ENCODE data around the gene EREG.

Gene EREG

GRCh38 chr4:74423104-74423503, 58.2 kb downstream of the EREG start:
- DNase-seq (ENCODE audit: low read depth in 3 of 3, low spot score in 1 of 3): no peak

DNA sequence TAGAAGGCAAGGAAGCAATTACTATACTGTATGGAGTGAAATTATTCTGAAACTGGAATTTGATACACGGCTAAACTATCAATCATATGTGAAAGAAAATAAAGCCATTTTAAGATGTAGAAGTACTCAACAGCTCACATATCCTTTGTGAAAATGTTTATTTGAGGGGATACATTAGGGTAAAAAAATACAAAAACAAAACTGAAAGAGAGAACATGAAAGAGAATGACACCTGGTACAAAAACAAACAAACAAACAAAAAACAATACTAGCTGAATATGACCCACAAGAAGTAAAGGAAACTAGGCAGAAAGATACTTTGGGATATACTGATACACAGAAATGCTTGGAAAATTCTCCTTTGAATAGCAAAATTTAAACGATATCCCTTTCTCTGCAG, 59.2 kb downstream of the EREG start:
- DNase-seq (ENCODE audit: low read depth in 3 of 3, low spot score in 1 of 3): no peak

GRCh38 chr4:74426101-74426500, 61.2 kb downstream of the EREG start:
- no peak for DNase-seq (ENCODE audit: low read depth in 3 of 3, low spot score in 1 of 3)

GRCh38 chr4:74428276-74428675, 63.3 kb downstream of the EREG start:
- DNase-seq (ENCODE audit: low read depth in 3 of 3, low spot score in 1 of 3): no peak

DNA sequence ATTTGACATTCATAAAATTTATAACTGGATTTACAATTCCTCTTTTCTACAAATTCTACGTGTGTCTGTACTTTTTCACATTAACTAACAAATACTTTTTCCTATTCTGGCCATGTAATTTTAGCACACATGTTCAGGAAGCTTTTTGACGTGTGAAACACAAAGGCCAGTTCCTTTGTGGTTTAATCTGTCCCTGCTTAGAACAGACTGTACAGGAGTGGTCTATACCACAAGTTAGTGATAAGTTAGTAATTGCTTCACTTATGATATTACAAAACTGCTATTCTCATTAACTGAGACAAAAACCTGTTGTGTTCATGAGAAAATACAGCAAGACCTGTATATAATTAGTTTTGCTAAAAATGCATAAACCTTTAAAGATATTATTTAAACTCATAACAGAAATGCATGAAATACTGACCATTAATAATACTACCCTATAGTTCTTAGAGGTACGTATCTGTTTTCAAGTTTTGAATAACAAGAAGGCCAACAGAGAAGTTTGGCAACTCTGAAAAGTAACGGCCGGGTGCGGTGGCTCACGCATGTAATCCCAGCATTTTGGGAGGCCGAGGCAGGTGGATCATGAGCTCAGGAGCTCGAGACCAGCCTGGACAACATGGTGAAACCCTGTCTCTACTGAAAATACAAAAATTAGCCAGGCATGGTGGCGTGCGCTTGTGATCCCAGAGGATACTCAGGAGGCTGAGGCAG, 66.3 kb downstream of the EREG start:
- DNase-seq (ENCODE audit: low read depth in 3 of 3, low spot score in 1 of 3): no peak

- DNase-seq (ENCODE audit: low read depth in 3 of 3, low spot score in 1 of 3): no peak
Measured at GRCh38 chr4:74433043-74433442, 68.1 kb downstream of the EREG start.

GRCh38 chr4:74433541-74434172, 68.7 kb downstream of the EREG start:
- DNase-seq (ENCODE audit: low read depth in 3 of 3, low spot score in 1 of 3): no peak

- DNase-seq (ENCODE audit: low read depth in 3 of 3, low spot score in 1 of 3): no peak
Measured at GRCh38 chr4:74435296-74435695, 70.4 kb downstream of the EREG start.

- DNase-seq (ENCODE audit: low read depth in 3 of 3, low spot score in 1 of 3): no peak
Measured at GRCh38 chr4:74437866-74438265, 72.9 kb downstream of the EREG start.
